ENCODE measurements around the gene HPRT1. TPM values are rescaled to one million over a fixed set of nuclear protein-coding genes. Genes with fewer than 3 reads are reported as not detected.

The HPRT1 gene
- total RNA-seq, 1 experiment from 2014 or later: 38.2 TPM

- TF ChIP-seq CTCF (IDR thresholded peaks at IDR 0.05) (no peak), ZSCAN18 (CRISPR knock-in tag; IDR thresholded peaks at IDR 0.05) (no peak), ESRRA (CRISPR knock-in tag; IDR thresholded peaks at IDR 0.05; ENCODE audit: borderline replicate concordance) (no peak), GRHL2 (CRISPR knock-in tag; IDR thresholded peaks at IDR 0.05; ENCODE audit: insufficient replicate concordance, severe bottlenecking) (no peak), GTF2I (CRISPR knock-in tag; conservative IDR thresholded peaks at IDR 0.05) (no peak), NFATC4 (CRISPR knock-in tag; IDR thresholded peaks at IDR 0.05) (no peak), TEAD4 (CRISPR knock-in tag; IDR thresholded peaks at IDR 0.05) (no peak)
- TF ChIP-seq, protein P1, sequence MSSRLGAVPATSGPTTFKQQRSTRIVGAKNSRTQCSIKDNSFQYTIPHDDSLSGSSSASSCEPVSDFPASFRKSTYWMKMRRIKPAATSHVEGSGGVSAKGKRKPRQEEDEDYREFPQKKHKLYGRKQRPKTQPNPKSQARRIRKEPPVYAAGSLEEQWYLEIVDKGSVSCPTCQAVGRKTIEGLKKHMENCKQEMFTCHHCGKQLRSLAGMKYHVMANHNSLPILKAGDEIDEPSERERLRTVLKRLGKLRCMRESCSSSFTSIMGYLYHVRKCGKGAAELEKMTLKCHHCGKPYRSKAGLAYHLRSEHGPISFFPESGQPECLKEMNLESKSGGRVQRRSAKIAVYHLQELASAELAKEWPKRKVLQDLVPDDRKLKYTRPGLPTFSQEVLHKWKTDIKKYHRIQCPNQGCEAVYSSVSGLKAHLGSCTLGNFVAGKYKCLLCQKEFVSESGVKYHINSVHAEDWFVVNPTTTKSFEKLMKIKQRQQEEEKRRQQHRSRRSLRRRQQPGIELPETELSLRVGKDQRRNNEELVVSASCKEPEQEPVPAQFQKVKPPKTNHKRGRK (CRISPR knock-in tag; IDR thresholded peaks at IDR 0.05; ENCODE audit: borderline replicate concordance): no peak
- TF ChIP-seq, protein P2, sequence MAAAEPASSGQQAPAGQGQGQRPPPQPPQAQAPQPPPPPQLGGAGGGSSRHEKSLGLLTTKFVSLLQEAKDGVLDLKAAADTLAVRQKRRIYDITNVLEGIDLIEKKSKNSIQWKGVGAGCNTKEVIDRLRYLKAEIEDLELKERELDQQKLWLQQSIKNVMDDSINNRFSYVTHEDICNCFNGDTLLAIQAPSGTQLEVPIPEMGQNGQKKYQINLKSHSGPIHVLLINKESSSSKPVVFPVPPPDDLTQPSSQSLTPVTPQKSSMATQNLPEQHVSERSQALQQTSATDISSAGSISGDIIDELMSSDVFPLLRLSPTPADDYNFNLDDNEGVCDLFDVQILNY (CRISPR knock-in tag; IDR thresholded peaks at IDR 0.05): no peak
Measured at GRCh38 chrX:134426281-134426680, 33.7 kb upstream of the HPRT1 start (continued).

DNA sequence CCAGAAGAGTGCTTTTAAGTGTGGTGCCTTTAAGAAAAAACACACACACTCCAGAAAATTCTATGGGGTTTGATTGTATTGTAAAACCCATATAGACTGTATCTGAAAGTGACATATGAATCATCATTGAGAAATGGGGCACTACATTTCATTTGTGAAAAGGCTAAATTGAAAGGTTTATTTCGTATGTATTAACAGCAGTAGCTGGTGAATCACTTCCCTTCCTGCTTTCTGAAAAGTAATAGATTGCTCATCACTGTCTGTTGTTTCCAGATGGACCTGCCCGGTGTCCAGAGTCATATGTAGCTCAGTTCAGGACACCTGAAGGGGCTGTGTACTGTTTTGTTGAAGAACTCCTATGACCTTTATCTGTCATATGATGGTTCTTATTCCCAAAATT lies 28.1 kb upstream of the HPRT1 start:
- TF ChIP-seq JAZF1 (CRISPR knock-in tag; IDR thresholded peaks at IDR 0.05) (no peak), NR1H2 (CRISPR knock-in tag; IDR thresholded peaks at IDR 0.05) (no peak), ZNF219 (CRISPR knock-in tag; IDR thresholded peaks at IDR 0.05; ENCODE audit: borderline replicate concordance) (no peak), ZNF423 (CRISPR knock-in tag; IDR thresholded peaks at IDR 0.05) (no peak)
- TF ChIP-seq, protein P3, sequence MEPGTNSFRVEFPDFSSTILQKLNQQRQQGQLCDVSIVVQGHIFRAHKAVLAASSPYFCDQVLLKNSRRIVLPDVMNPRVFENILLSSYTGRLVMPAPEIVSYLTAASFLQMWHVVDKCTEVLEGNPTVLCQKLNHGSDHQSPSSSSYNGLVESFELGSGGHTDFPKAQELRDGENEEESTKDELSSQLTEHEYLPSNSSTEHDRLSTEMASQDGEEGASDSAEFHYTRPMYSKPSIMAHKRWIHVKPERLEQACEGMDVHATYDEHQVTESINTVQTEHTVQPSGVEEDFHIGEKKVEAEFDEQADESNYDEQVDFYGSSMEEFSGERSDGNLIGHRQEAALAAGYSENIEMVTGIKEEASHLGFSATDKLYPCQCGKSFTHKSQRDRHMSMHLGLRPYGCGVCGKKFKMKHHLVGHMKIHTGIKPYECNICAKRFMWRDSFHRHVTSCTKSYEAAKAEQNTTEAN (CRISPR knock-in tag; IDR thresholded peaks at IDR 0.05): no peak
- TF ChIP-seq, protein P4, sequence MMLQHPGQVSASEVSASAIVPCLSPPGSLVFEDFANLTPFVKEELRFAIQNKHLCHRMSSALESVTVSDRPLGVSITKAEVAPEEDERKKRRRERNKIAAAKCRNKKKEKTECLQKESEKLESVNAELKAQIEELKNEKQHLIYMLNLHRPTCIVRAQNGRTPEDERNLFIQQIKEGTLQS (CRISPR knock-in tag; conservative IDR thresholded peaks at IDR 0.05): no peak
- peaks cover 14% of the 10 kb centered on the region for H3K36me3 Mint-ChIP-seq
- CTCF ChIA-PET: no interaction called here
- H3K27me3 Mint-ChIP-seq (ENCODE audit: low read depth): no peaks in the 10 kb centered on the region
- H3K9me3 Mint-ChIP-seq: no peaks in the 10 kb centered on the region
- no peak overlapping the region for H3K27ac Mint-ChIP-seq
- POLR2A ChIA-PET: interaction anchor here (0.6 kb wide), 1 partner anchor 353 kb away, joined by 5 read pairs; no protein-coding TSS in a partner anchor
- DNase-seq (ENCODE audit: low spot score): no peak
- H3K4me3 Mint-ChIP-seq: no peak overlapping the region
- no peak for ATAC-seq
- H3K4me1 Mint-ChIP-seq: no peaks in the 10 kb centered on the region

- H3K9me3 Mint-ChIP-seq: no peaks in the 10 kb centered on the region
- no peaks in the 10 kb centered on the region for H3K27me3 Mint-ChIP-seq (ENCODE audit: low read depth)
- no peaks in the 10 kb centered on the region for H3K4me1 Mint-ChIP-seq
- H3K27ac Mint-ChIP-seq: no peak overlapping the region
- TF ChIP-seq CBFB (CRISPR knock-in tag; IDR thresholded peaks at IDR 0.05; ENCODE audit: low read depth) (no peak), ZNF232 (CRISPR knock-in tag; IDR thresholded peaks at IDR 0.05) (no peak), GABPB1 (CRISPR knock-in tag; IDR thresholded peaks at IDR 0.05) (no peak), TCF7 (CRISPR knock-in tag; IDR thresholded peaks at IDR 0.05; ENCODE audit: low read depth) (no peak), GRHL2 (CRISPR knock-in tag; IDR thresholded peaks at IDR 0.05; ENCODE audit: insufficient replicate concordance, severe bottlenecking) (no peak)
- DNase-seq (ENCODE audit: low spot score) (no peak), ATAC-seq (no peak)
- CTCF ChIA-PET: no interaction called here
- H3K4me3 Mint-ChIP-seq: no peak overlapping the region
- POLR2A ChIA-PET: no interaction called here
- H3K36me3 Mint-ChIP-seq: peaks cover 15% of the 10 kb centered on the region
Measured at GRCh38 chrX:134435894-134436293, 24.1 kb upstream of the HPRT1 start.
